Measurements from ENCODE around the gene WWTR1.

DNA sequence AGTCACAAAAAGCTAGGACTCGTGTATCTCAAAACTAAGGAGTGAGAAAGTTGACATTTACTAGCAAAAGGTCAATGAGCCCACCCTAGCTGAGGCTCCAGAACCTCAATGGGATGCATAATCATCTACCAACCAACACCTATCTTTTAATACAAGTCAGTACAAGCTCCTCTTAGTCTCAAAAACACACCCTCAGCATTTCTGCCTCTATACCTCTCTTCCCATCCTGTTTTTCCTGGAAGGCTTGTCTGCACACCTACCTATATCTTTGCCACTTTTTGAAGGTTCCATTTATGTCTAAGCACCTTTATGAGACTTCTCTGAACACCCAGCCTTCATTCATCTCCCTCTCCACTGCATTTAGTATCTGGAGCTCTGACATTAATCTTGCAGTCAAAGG is 10.0 kb downstream of the WWTR1 start:
- TF ChIP-seq CTCF (IDR thresholded peaks at IDR 0.05; ENCODE audit: insufficient read depth, low read length) (no peak), POLR2AphosphoS5 (IDR thresholded peaks at IDR 0.05; ENCODE audit: low read depth) (no peak), REST (IDR thresholded peaks at IDR 0.05; ENCODE audit: insufficient replicate concordance, low read depth) (no peak)

Data from HL-60 (cell line).